Epithelial cell of esophagus (primary cell): ENCODE data around the gene PPY.

Experiments
- DNase-seq: peaks from one replicate; pipeline ENCODE4 v3.0.0; 2010; ENCODE audit warnings: low read depth
- H3K4me3 ChIP-seq: 2 replicates; pipeline ENCODE4 v1.5.1; 2011; ENCODE audit warnings: mild to moderate bottlenecking, low read length, control low read depth
- CTCF ChIP-seq: IDR thresholded peaks from 2 replicates; pipeline ENCODE4 v1.5.1; 2011; ENCODE audit warnings: low read depth, mild to moderate bottlenecking, low read length, control low read depth, inconsistent platforms; ENCODE audit not compliant: insufficient read depth; ENCODE audit errors: missing control alignments

Gene PPY, protein sequence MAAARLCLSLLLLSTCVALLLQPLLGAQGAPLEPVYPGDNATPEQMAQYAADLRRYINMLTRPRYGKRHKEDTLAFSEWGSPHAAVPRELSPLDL

GRCh38 chr17:43942051-43942685 is at the start of gene PPY:
PPY (minus strand) TSS chr17:43942476; CDS start chr17:43941654, 822 bp downstream.
- DNase-seq: no peak
- H3K4me3 ChIP-seq: no peak within 1 kb of the TSS
- TF ChIP-seq CTCF: no peak

DNA sequence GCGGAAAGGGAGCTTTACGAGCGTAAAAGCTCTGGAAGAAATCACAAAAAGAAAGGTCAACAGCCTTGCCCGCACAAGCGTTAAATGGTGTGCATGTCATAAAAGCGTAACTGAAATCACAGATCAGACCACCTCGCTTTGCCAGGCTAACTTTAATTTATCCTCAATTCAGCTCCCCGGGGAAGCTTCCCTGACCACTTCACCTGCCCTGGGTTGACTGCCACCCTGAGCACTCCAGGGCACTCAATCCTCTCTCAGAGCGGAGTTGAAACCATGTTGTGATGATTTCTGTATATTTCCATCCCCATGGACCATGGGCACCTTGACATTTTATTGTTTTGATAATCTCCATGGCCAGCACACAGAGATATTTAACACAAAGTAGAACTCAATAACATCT is 46.0 kb upstream of the PPY start:
- no peak for TF ChIP-seq CTCF
- no peak overlapping the region for H3K4me3 ChIP-seq
- DNase-seq: no peak

DNA sequence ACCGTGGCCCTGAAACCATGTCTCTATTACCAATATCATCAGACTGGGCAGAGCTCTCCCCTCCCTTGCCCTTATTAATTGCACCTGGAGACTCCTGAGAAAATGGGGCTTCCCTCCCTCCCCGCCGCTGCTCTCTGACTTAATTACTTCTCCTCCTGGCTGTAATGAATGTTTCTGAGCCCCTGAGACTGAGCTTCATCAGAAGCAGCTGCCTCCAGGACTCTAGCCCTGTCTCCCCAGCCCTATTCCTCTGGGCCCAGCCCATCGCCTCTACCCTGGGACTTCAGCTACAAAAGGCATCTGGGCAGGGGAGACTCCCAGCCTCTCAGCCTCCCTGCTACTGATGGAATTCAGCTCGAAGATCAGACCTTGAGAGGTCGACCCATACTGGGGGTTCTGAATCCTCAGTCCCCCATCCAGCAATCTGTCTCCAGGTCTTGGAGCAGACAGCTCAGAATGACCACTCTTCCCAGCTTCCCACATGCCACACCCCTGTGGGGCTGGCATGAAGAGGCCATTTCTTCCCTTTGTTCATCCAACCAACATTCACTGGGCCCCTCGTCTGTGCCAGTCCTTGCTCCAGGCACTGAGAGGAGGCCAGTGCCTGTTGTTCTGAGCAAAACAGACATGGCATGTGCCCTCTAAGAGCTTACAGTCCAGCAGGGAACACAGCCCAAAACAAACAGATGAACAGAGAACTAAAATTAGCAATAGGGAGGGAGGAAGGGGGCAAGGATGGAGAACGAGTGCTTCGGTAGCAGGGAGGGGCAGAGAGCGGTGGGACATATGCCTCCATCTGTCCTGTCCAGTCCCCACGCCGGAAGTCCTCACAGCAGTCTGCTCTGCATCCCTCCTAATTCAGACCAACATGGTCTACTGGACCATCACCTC is 45.1 kb upstream of the PPY start:
- DNase-seq: no peak
- no peak overlapping the region for H3K4me3 ChIP-seq
- TF ChIP-seq CTCF: no peak

DNA sequence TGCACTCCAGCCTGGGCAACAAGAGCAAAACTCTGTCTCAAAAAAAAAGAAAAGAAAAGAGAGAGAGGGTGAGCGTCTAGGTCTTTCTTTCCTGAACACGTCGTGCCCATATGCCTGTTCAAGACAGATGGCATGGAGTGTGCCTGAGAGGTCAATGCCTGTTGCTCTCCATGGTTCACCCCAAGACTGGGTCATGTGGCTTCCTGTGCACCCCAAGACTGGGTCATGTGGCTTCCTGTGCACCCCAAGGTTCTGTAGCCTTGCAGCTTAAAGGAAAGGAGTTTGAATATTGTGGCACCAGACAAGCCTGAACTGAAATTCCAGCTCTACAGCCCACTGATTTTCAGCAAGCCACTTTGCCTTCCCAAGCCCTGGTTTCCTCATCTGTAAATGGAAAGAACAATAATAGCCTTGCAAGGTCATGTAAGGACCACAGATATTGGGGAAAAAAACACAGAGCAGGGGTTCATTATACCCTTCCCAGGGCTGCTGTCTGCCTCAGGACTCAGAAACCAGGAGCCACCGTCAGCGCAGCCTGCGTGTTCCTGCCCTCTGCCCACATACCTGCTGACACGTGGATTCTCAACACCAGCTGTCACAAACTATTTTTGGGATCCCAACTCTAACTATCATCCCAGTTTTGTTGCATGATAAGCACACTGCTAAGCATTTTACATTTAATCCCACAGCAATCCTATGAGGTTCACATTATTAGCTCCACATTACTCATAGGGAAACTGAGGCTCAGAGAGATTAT is 44.1 kb upstream of the PPY start:
- no peak for DNase-seq
- H3K4me3 ChIP-seq: no peak overlapping the region
- no peak for TF ChIP-seq CTCF

DNA sequence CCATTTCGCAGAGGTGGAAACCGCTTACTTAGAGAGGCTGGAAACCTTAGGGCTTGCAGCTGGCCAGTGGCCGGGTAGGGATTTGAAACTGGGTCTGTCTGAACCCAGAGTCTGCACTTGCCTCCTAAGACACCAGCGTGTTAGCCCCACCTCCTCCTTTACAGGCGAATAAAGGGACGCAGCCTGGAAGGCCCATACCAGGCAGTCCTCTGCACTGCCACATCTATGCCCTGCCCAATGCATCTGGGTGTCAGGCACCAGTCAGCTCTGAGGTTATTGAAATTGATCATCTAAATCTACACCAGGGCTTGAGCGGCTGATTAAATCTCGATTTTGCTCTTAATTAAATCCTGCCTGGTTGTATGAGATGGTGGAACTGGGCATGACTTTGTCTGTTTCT is 42.2 kb upstream of the PPY start:
- TF ChIP-seq CTCF: no peak
- no peak overlapping the region for H3K4me3 ChIP-seq

DNA sequence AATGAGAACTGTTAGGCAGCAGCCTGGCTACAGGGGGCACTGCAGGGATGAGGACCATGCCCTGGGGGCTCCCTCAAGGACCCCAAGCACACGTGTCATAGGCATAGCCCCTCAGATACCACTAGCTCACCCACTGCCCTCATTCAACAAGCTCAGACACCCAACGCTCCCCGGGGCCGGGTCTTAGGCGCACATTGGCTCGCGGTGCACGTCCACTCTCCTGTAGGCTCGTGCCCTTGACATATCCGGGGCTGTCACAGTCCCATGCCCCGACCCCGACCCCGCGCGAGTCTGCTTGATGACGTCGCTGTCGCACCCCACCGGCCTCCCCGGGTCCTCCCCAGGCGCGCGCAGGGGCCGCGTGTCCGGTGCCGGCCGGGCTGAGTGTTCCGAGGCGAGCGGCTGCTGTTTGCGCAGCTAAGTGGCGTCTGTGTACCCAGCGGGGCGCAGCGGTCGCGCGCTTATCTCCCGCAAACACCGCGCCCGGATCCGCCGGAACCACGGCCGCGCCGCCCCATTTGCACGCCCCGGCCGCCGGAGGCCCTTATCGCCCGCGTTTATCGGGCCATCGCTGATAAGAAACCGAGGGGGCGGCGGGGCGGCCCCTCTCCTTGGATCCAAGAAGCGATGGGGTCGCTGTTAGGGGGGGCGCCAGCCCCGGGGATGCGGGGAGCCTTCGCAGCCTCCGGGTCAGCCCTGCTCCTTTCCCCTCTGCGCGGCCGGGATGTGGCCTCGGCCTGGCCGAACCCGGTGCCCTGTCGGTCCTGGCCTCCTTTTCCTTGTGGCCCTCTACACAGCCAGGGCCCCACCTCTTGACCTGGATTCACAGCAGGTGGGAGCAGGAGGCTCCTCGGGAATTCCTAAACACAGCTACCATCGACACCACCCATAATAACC is 41.5 kb upstream of the PPY start:
- peak overlapping the region; percentile 34 for H3K4me3 ChIP-seq
- TF ChIP-seq CTCF: peak; percentile 13
- peak; percentile 21 for DNase-seq

More for the DNA sequence above, 42.2 kb upstream of the PPY start:
- DNase-seq: no peak
